ENCODE results near the gene WDR33. TPM values are rescaled to one million over a fixed set of nuclear protein-coding genes. Genes with fewer than 3 reads are reported as not detected.

The WDR33 gene
- total RNA-seq, 2 experiments from 2014 or later, result 70.7 to 96.6 TPM

GRCh38 chr2:127737892-127738291 is 73.1 kb downstream of the WDR33 start:
- no peaks in the 10 kb centered on the region for H3K79me2 ChIP-seq (ENCODE audit: insufficient read depth, low read depth, low read length)
- POLR2A ChIA-PET, result no interaction called here
- TF ChIP-seq, protein P1, sequence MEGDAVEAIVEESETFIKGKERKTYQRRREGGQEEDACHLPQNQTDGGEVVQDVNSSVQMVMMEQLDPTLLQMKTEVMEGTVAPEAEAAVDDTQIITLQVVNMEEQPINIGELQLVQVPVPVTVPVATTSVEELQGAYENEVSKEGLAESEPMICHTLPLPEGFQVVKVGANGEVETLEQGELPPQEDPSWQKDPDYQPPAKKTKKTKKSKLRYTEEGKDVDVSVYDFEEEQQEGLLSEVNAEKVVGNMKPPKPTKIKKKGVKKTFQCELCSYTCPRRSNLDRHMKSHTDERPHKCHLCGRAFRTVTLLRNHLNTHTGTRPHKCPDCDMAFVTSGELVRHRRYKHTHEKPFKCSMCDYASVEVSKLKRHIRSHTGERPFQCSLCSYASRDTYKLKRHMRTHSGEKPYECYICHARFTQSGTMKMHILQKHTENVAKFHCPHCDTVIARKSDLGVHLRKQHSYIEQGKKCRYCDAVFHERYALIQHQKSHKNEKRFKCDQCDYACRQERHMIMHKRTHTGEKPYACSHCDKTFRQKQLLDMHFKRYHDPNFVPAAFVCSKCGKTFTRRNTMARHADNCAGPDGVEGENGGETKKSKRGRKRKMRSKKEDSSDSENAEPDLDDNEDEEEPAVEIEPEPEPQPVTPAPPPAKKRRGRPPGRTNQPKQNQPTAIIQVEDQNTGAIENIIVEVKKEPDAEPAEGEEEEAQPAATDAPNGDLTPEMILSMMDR (conservative IDR thresholded peaks at IDR 0.05; ENCODE audit: low read length), result no peak
- no peak for TF ChIP-seq EZH2phosphoT487 (IDR thresholded peaks at IDR 0.05; ENCODE audit: borderline replicate concordance, low read depth, low read length)
- H3K4me1 ChIP-seq (ENCODE audit: insufficient read depth, low read length, poor library complexity, severe bottlenecking), result no peaks in the 10 kb centered on the region
- no peak overlapping the region for H3K27ac ChIP-seq (ENCODE audit: low read depth, low read length, poor library complexity, severe bottlenecking)
- no peaks in the 10 kb centered on the region for H3K9me3 ChIP-seq (ENCODE audit: low read length)
- BruUV-seq (replicated peaks), result no TSS peak
- no peaks in the 10 kb centered on the region; the same call in 1 of the 2 replicates for H4K20me1 ChIP-seq (ENCODE audit: insufficient read depth, low read length)
- H3K36me3 ChIP-seq (ENCODE audit: insufficient read depth, low read length), result peaks cover 75% of the 10 kb centered on the region
- H2AFZ ChIP-seq (ENCODE audit: low read length), result no peak overlapping the region
- intact Hi-C loops (cut with micrococcal nuclease; ENCODE audit: unreplicated experiment), result no loop called here
- CTCF ChIA-PET (ENCODE audit: unreplicated experiment), result no interaction called here
- H3K9me2 ChIP-seq (ENCODE audit: insufficient read depth, low read length), result no peaks in the 10 kb centered on the region
- DNase-seq (ENCODE audit: low spot score), result no peak
- no peak overlapping the region for H3K4me2 ChIP-seq (ENCODE audit: low read length)
- no peak overlapping the region for H3K4me3 ChIP-seq (ENCODE audit: low read depth, low read length, poor library complexity, severe bottlenecking)

DNA sequence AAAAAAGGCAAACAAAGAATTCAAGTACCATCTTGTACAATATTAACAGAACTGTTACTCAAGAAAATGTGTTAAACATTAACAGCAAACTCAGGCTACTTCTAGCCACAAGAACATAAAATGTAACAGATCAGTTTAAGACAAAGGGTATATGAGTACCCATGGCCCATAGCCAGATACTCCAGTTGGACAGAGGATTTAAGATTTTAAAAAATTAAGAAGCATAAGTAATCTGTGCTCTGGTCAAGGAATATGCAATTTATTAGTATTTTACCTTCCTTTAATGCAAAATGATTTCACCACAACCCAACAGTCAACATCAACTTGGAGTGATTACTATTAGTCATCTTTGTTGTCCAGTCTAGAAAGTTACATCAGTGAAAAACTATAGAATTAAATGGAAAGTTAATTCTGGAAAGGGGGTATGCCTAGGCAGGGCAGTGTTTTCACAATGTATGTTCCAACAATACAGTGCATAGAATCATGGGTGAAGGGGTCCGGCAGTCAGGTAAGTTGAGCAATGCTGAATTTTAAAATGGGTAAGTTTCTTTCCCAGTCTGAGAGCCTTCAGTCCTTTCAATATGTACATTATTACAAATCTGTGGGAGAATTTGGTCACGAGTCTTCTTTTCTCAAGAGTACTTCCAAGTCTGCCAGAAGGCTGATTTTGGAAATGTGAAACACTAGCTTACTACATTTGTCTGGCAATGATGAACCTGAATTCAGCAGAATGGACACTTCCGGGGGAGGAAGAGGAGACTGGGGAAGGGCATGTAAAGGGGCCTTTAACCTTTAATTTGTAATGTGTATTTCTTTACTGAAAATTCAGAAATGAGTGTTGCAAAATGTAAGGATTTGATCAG is 75.2 kb downstream of the WDR33 start:
- BruUV-seq (replicated peaks), result no TSS peak
- H3K27ac ChIP-seq (ENCODE audit: low read depth, low read length, poor library complexity, severe bottlenecking), result no peak overlapping the region

More for the DNA sequence above, 75.2 kb downstream of the WDR33 start:
- Histone ChIP-seq H3K9me2 (ENCODE audit: insufficient read depth, low read length) (no peaks in the 10 kb centered on the region), H3K36me3 (ENCODE audit: insufficient read depth, low read length) (peaks cover 72% of the 10 kb centered on the region), H3K9me3 (ENCODE audit: low read length) (no peaks in the 10 kb centered on the region), H2AFZ (ENCODE audit: low read length) (no peak overlapping the region), H3K4me3 (ENCODE audit: low read depth, low read length, poor library complexity, severe bottlenecking) (no peak overlapping the region), H4K20me1 (ENCODE audit: insufficient read depth, low read length) (no peaks in the 10 kb centered on the region; the same call in 1 of the 2 replicates), H3K79me2 (ENCODE audit: insufficient read depth, low read depth, low read length) (no peaks in the 10 kb centered on the region), H3K4me2 (ENCODE audit: low read length) (no peak overlapping the region), H3K4me1 (ENCODE audit: insufficient read depth, low read length, poor library complexity, severe bottlenecking) (no peaks in the 10 kb centered on the region)
- ChIA-PET POLR2A (no interaction called here), CTCF (ENCODE audit: unreplicated experiment) (no interaction called here)
- DNase-seq (ENCODE audit: low spot score), result no peak
- intact Hi-C loops (cut with micrococcal nuclease; ENCODE audit: unreplicated experiment), result no loop called here
- no peak for TF ChIP-seq EZH2phosphoT487 (IDR thresholded peaks at IDR 0.05; ENCODE audit: borderline replicate concordance, low read depth, low read length)
- TF ChIP-seq, protein P1 (conservative IDR thresholded peaks at IDR 0.05; ENCODE audit: low read length), result no peak

Data from OCI-LY7 (cell line).